HG03060 (cell line): ENCODE data around the gene MYO15B.
"Not testable (repeated sequence)": the region's sequence is repeated elsewhere in the genome, so short reads cannot be mapped to it uniquely, and the experiment has no call there.

Source experiments
- ATAC-seq: cut with Tn5 transposase; IDR thresholded peaks from one replicate; pipeline ENCODE4 v1.9.1; 2021; ENCODE audit warnings: low read depth, moderate number of reproducible peaks; ENCODE audit not compliant: unreplicated experiment

Gene MYO15B

GRCh38 chr17:75635610-75636202, 48.1 kb downstream of the MYO15B start:
- no peak for ATAC-seq

GRCh38 chr17:75636381-75637142, 49.0 kb downstream of the MYO15B start:
- no peak for ATAC-seq

- no peak for ATAC-seq
Measured at GRCh38 chr17:75637143-75637538, 49.5 kb downstream of the MYO15B start.

- ATAC-seq: no peak
Measured at GRCh38 chr17:75637551-75637950, 50.0 kb downstream of the MYO15B start.

GRCh38 chr17:75638039-75638438, 50.4 kb downstream of the MYO15B start:
- not testable (repeated sequence) for ATAC-seq

- ATAC-seq: no peak
Measured at GRCh38 chr17:75638893-75639292, 51.3 kb downstream of the MYO15B start.

- ATAC-seq: no peak
Measured at GRCh38 chr17:75639327-75639726, 51.7 kb downstream of the MYO15B start.

- ATAC-seq: no peak
Measured at GRCh38 chr17:75639771-75640555, 52.4 kb downstream of the MYO15B start.

GRCh38 chr17:75640556-75641119, 53.0 kb downstream of the MYO15B start:
- ATAC-seq: no peak

GRCh38 chr17:75641343-75641742, 53.7 kb downstream of the MYO15B start:
- ATAC-seq: no peak

GRCh38 chr17:75642182-75642783, 54.7 kb downstream of the MYO15B start:
- ATAC-seq: no peak

GRCh38 chr17:75642784-75643642, 55.4 kb downstream of the MYO15B start:
- ATAC-seq: no peak

GRCh38 chr17:75643643-75644017, 56.0 kb downstream of the MYO15B start:
- no peak for ATAC-seq

GRCh38 chr17:75645501-75645888, 57.9 kb downstream of the MYO15B start:
- ATAC-seq: no peak

GRCh38 chr17:75645889-75646637, 58.5 kb downstream of the MYO15B start:
- ATAC-seq: peak; percentile 62

- no peak for ATAC-seq
Measured at GRCh38 chr17:75646638-75646992, 59.0 kb downstream of the MYO15B start.

- no peak for ATAC-seq
Measured at GRCh38 chr17:75647061-75647460, 59.5 kb downstream of the MYO15B start.

- no peak for ATAC-seq
Measured at GRCh38 chr17:75647921-75648320, 60.3 kb downstream of the MYO15B start.

- ATAC-seq: no peak
Measured at GRCh38 chr17:75649687-75650086, 62.1 kb downstream of the MYO15B start.
